Activated CD8-positive, alpha-beta T cell treated with anti-CD3 and anti-CD28 coated beads for 36 hours (primary cell): ENCODE results near the gene SPSB4. TPM values are rescaled to one million over a fixed set of nuclear protein-coding genes. Genes with fewer than 3 reads are reported as not detected.

Source experiments
- ATAC-seq: fragments of 200-7000 bp; cut with Tn5 transposase; one replicate; pipeline ENCODE4 v1.10.0; 2021; ENCODE audit warnings: mild to moderate bottlenecking, moderate library complexity
- CTCF ChIA-PET: fragments of 350-600 bp; sonication (Branson Sonifier 250); formaldehyde crosslinking; loops from one replicate; lab custom pipeline; 2021; ENCODE audit warnings: antibody characterized with exemption; lab: Charles Lee
- POLR2A ChIA-PET: fragments of 350-600 bp; sonication (Branson Sonifier 250); formaldehyde crosslinking; loops from one replicate; lab custom pipeline; 2021; ENCODE audit warnings: antibody characterized with exemption; lab: Charles Lee
- DNase-seq: peaks from one replicate; pipeline ENCODE4 v3.0.0-alpha.2; 2020
- H3K27ac Mint-ChIP-seq: one replicate; pipeline ENCODE4 v1.8.0; 2021; ENCODE audit warnings: mild to moderate bottlenecking, mixed read lengths
- H3K27me3 Mint-ChIP-seq: one replicate; pipeline ENCODE4 v1.8.0; 2021; ENCODE audit warnings: mixed read lengths
- H3K36me3 Mint-ChIP-seq: one replicate; pipeline ENCODE4 v1.8.0; 2021; ENCODE audit warnings: low read depth, mixed read lengths
- H3K4me1 Mint-ChIP-seq: one replicate; pipeline ENCODE4 v1.8.0; 2021; ENCODE audit warnings: low read depth, mixed read lengths
- H3K4me3 Mint-ChIP-seq: one replicate; pipeline ENCODE4 v1.8.0; 2021; ENCODE audit warnings: mild to moderate bottlenecking, moderate library complexity, mixed read lengths
- H3K9me3 Mint-ChIP-seq: one replicate; pipeline ENCODE4 v1.8.0; 2021; ENCODE audit warnings: mixed read lengths
- CTCF ChIP-seq: fragments of 200-600 bp; IDR thresholded peaks from one replicate; pipeline ENCODE4 v1.8.0; 2022; ENCODE audit warnings: antibody characterized with exemption, mild to moderate bottlenecking
- intact Hi-C: fragments of 100-400 bp; cut with micrococcal nuclease; formaldehyde crosslinking; loops from one replicate; pipeline ENCODE4 v1.10.0; 2022
- total RNA-seq, 2 experiments: library from RNA; stranded (reverse); gene quantifications; one replicate each; pipeline ENCODE4 v1.2.3, GENCODE V29; 2021

Gene SPSB4
- total RNA-seq, 2 experiments from 2014 or later, result not detected

GRCh38 chr3:141096164-141096563 lies 45.0 kb downstream of the SPSB4 start:
- H3K27me3 Mint-ChIP-seq, result peaks cover 1% of the 10 kb centered on the region
- DNase-seq (no peak), ATAC-seq (no peak)
- no peaks in the 10 kb centered on the region for H3K4me1 Mint-ChIP-seq
- no peak for TF ChIP-seq CTCF
- ChIA-PET CTCF (interaction anchor here (0.7 to 1.0 kb wide), 4 partner anchors 10 to 96 kb away, joined by 3 to 4 read pairs (median 4); no protein-coding TSS in a partner anchor), POLR2A (interaction anchor here (0.6 kb wide), 1 partner anchor 73 kb away, joined by 4 read pairs; no protein-coding TSS in a partner anchor)
- intact Hi-C loops, result no loop called here
- H3K9me3 Mint-ChIP-seq, result no peaks in the 10 kb centered on the region
- no peaks in the 10 kb centered on the region for H3K36me3 Mint-ChIP-seq
- no peak overlapping the region for H3K4me3 Mint-ChIP-seq
- H3K27ac Mint-ChIP-seq, result no peak overlapping the region

GRCh38 chr3:141096981-141097380 lies 45.8 kb downstream of the SPSB4 start:
- DNase-seq (no peak), ATAC-seq (no peak)
- POLR2A ChIA-PET, result interaction anchor here (0.6 kb wide), 2 partner anchors 21 to 74 kb away, joined by 3 to 4 read pairs; no protein-coding TSS in a partner anchor
- no peaks in the 10 kb centered on the region for H3K9me3 Mint-ChIP-seq
- H3K36me3 Mint-ChIP-seq, result no peaks in the 10 kb centered on the region
- no peak overlapping the region for H3K4me3 Mint-ChIP-seq
- CTCF ChIA-PET, result interaction anchor here (1.0 kb wide), 1 partner anchor 11 kb away, joined by 3 read pairs; no protein-coding TSS in a partner anchor
- TF ChIP-seq CTCF, result no peak
- intact Hi-C loops, result no loop called here
- H3K4me1 Mint-ChIP-seq, result no peaks in the 10 kb centered on the region
- peaks cover 1% of the 10 kb centered on the region for H3K27me3 Mint-ChIP-seq
- no peak overlapping the region for H3K27ac Mint-ChIP-seq

- CTCF ChIA-PET, result no interaction called here
- TF ChIP-seq CTCF, result no peak
- Mint-ChIP-seq H3K36me3 (no peaks in the 10 kb centered on the region), H3K4me1 (no peaks in the 10 kb centered on the region), H3K27ac (no peak overlapping the region), H3K4me3 (no peak overlapping the region), H3K27me3 (peaks cover 1% of the 10 kb centered on the region), H3K9me3 (no peaks in the 10 kb centered on the region)
- ATAC-seq (no peak), DNase-seq (no peak)
- POLR2A ChIA-PET, result no interaction called here
- intact Hi-C loops, result no loop called here
These were observed 49.0 kb downstream of the SPSB4 start for GRCh38 chr3:141100112-141100511.

- Mint-ChIP-seq H3K4me1 (no peaks in the 10 kb centered on the region), H3K4me3 (no peak overlapping the region), H3K9me3 (no peaks in the 10 kb centered on the region), H3K27me3 (peaks cover 1% of the 10 kb centered on the region), H3K27ac (no peak overlapping the region), H3K36me3 (no peaks in the 10 kb centered on the region)
- ATAC-seq, result no peak
- ChIA-PET CTCF (interaction anchor here (0.9 to 1.3 kb wide), 2 partner anchors 15 to 100 kb away, joined by 3 to 4 read pairs; no protein-coding TSS in a partner anchor), POLR2A (no interaction called here)
- intact Hi-C loops, result no loop called here
- DNase-seq, result no peak
- TF ChIP-seq CTCF, result no peak
These were observed 49.6 kb downstream of the SPSB4 start for GRCh38 chr3:141100531-141101320.

- Mint-ChIP-seq H3K36me3 (no peaks in the 10 kb centered on the region), H3K4me3 (no peak overlapping the region), H3K27me3 (peaks cover 1% of the 10 kb centered on the region), H3K4me1 (no peaks in the 10 kb centered on the region), H3K27ac (no peak overlapping the region), H3K9me3 (no peaks in the 10 kb centered on the region)
- intact Hi-C loops, result no loop called here
- CTCF ChIA-PET, result interaction anchor here (0.6 to 2.2 kb wide), 7 partner anchors 13 to 204 kb away, joined by 3 to 10 read pairs (median 4); no protein-coding TSS in a partner anchor
- no peak for ATAC-seq
- TF ChIP-seq CTCF, result no peak
- DNase-seq, result no peak
- POLR2A ChIA-PET, result no interaction called here
These were observed 51.2 kb downstream of the SPSB4 start for GRCh38 chr3:141102372-141102771.
